WTC11 (cell line): ENCODE measurements around the gene PPP2R1A. TPM values are rescaled to one million over a fixed set of nuclear protein-coding genes. Genes with fewer than 3 reads are reported as not detected.

Source experiments
- ATAC-seq: fragments of 200-7000 bp; cut with Tn5 transposase; 2 replicates; pipeline ENCODE4 v1.10.0; 2021; ENCODE audit warnings: mild to moderate bottlenecking, moderate library complexity
- CTCF ChIA-PET: fragments of 300-600 bp; sonication (Branson Sonifier 250); formaldehyde crosslinking; loops from one replicate; lab custom pipeline; 2021; ENCODE audit warnings: antibody characterized with exemption; lab: Charles Lee
- POLR2A ChIA-PET: fragments of 350-600 bp; sonication (Branson Sonifier 250); formaldehyde crosslinking; loops from one replicate; lab custom pipeline; 2021; ENCODE audit warnings: antibody characterized with exemption; lab: Charles Lee
- DNase-seq: peaks from one replicate; pipeline ENCODE4 v3.0.0; 2021; ENCODE audit warnings: low spot score
- H3K27ac Mint-ChIP-seq: 2 replicates; pipeline ENCODE4 v1.8.0; 2021; ENCODE audit warnings: mixed read lengths
- H3K27me3 Mint-ChIP-seq: 2 replicates; pipeline ENCODE4 v1.8.0; 2021; ENCODE audit warnings: low read depth, mild to moderate bottlenecking, moderate library complexity, mixed read lengths
- H3K36me3 Mint-ChIP-seq: 2 replicates; pipeline ENCODE4 v1.8.0; 2021; ENCODE audit warnings: mixed read lengths
- H3K4me1 Mint-ChIP-seq: 2 replicates; pipeline ENCODE4 v1.8.0; 2022; ENCODE audit warnings: mixed read lengths
- H3K4me3 Mint-ChIP-seq: 2 replicates; pipeline ENCODE4 v1.8.0; 2021; ENCODE audit warnings: mild to moderate bottlenecking, moderate library complexity, mixed read lengths
- H3K9me3 Mint-ChIP-seq: 2 replicates; pipeline ENCODE4 v1.8.0; 2021; ENCODE audit warnings: mixed read lengths
- CREM ChIP-seq: sonication (generic); formaldehyde crosslinking; IDR thresholded peaks from 2 replicates; pipeline ENCODE4 v1.8.1; 2022; ENCODE audit warnings: mild to moderate bottlenecking, missing genetic modification reagents, moderate library complexity
- ESRRA ChIP-seq: sonication (generic); formaldehyde crosslinking; IDR thresholded peaks from 2 replicates; pipeline ENCODE4 v1.8.1; 2022; ENCODE audit warnings: mild to moderate bottlenecking, missing genetic modification reagents, borderline replicate concordance
- HMGA2 ChIP-seq: fragments of 250-450 bp; sonication (Bioruptor Pico); IDR thresholded peaks from 2 replicates; pipeline ENCODE4 v1.4.0; 2021; ENCODE audit warnings: mild to moderate bottlenecking, moderate library complexity
- JUN ChIP-seq: sonication (generic); formaldehyde crosslinking; IDR thresholded peaks from 2 replicates; pipeline ENCODE4 v1.8.0; 2023; ENCODE audit warnings: mild to moderate bottlenecking, missing genetic modification reagents
- KAT7 ChIP-seq: sonication (generic); formaldehyde crosslinking; IDR thresholded peaks from 2 replicates; pipeline ENCODE4 v1.8.1; 2023; ENCODE audit warnings: missing genetic modification reagents, mild to moderate bottlenecking, borderline replicate concordance
- NFE2L1 ChIP-seq: sonication (generic); formaldehyde crosslinking; IDR thresholded peaks from 2 replicates; pipeline ENCODE4 v1.8.1; 2023; ENCODE audit warnings: missing genetic modification reagents
- NFYB ChIP-seq: sonication (generic); formaldehyde crosslinking; conservative IDR thresholded peaks from 2 replicates; pipeline ENCODE4 v1.8.0; 2022; ENCODE audit warnings: low read depth, missing genetic modification reagents
- NR3C1 ChIP-seq: sonication (generic); formaldehyde crosslinking; conservative IDR thresholded peaks from 2 replicates; pipeline ENCODE4 v1.8.1; 2023; ENCODE audit warnings: low read depth, mild to moderate bottlenecking, missing genetic modification reagents
- RELA ChIP-seq: sonication (generic); formaldehyde crosslinking; IDR thresholded peaks from 2 replicates; pipeline ENCODE4 v1.8.1; 2022; ENCODE audit warnings: missing genetic modification reagents, mild to moderate bottlenecking, borderline replicate concordance
- SMAD4 ChIP-seq: sonication (generic); formaldehyde crosslinking; IDR thresholded peaks from 2 replicates; pipeline ENCODE4 v1.8.0; 2022; ENCODE audit warnings: mild to moderate bottlenecking, missing genetic modification reagents
- SP1 ChIP-seq: sonication (generic); formaldehyde crosslinking; conservative IDR thresholded peaks from 2 replicates; pipeline ENCODE4 v1.8.1; 2022; ENCODE audit warnings: missing genetic modification reagents
- TCF7 ChIP-seq: sonication (generic); formaldehyde crosslinking; IDR thresholded peaks from 2 replicates; pipeline ENCODE4 v1.8.0; 2022; ENCODE audit warnings: mild to moderate bottlenecking, low read depth, missing genetic modification reagents, moderate library complexity
- TP53 ChIP-seq: sonication (generic); formaldehyde crosslinking; IDR thresholded peaks from 2 replicates; pipeline ENCODE4 v1.8.1; 2023; ENCODE audit warnings: mild to moderate bottlenecking, missing genetic modification reagents
- USF2 ChIP-seq: sonication (generic); formaldehyde crosslinking; IDR thresholded peaks from 2 replicates; pipeline ENCODE4 v1.8.1; 2023; ENCODE audit warnings: mild to moderate bottlenecking, missing genetic modification reagents, moderate library complexity
- ZNF232 ChIP-seq: sonication (generic); formaldehyde crosslinking; IDR thresholded peaks from 2 replicates; pipeline ENCODE4 v1.8.0; 2022; ENCODE audit warnings: mild to moderate bottlenecking, missing genetic modification reagents
- ZNF416 ChIP-seq: fragments of 250-450 bp; sonication (Bioruptor Pico); IDR thresholded peaks from 2 replicates; pipeline ENCODE4 v1.9.0; 2021; ENCODE audit warnings: mild to moderate bottlenecking, inconsistent platforms
- total RNA-seq: library from RNA; stranded (reverse); gene quantifications from 3 replicates; pipeline ENCODE4 v1.2.3, GENCODE V29; 2021
- TF ChIP-seq, protein P1 (sequence below): sonication (generic); formaldehyde crosslinking; IDR thresholded peaks from 2 replicates; pipeline ENCODE4 v1.8.1; 2022; ENCODE audit warnings: low read depth, missing genetic modification reagents, borderline replicate concordance
- TF ChIP-seq, protein P2 (sequence below): sonication (generic); formaldehyde crosslinking; IDR thresholded peaks from 2 replicates; pipeline ENCODE4 v1.8.1; 2023; ENCODE audit warnings: mild to moderate bottlenecking, missing genetic modification reagents
- TF ChIP-seq, protein P3 (sequence below): fragments of 250-450 bp; sonication (Bioruptor Pico); conservative IDR thresholded peaks from 2 replicates; pipeline ENCODE4 v1.9.0; 2021; ENCODE audit warnings: mild to moderate bottlenecking
- TF ChIP-seq, protein P4 (sequence below): sonication (generic); formaldehyde crosslinking; IDR thresholded peaks from 2 replicates; pipeline ENCODE4 v1.8.0; 2022; ENCODE audit warnings: mild to moderate bottlenecking, missing genetic modification reagents
- TF ChIP-seq, protein P5 (sequence below): fragments of 250-450 bp; sonication (Bioruptor Pico); IDR thresholded peaks from 2 replicates; pipeline ENCODE4 v2.1.2; 2022; ENCODE audit warnings: mild to moderate bottlenecking, moderate library complexity

Gene PPP2R1A
- total RNA-seq, 1 experiment from 2014 or later = 505 TPM

GRCh38 chr19:52227980-52228379 is 38.1 kb downstream of the PPP2R1A start (continued):
- TF ChIP-seq, protein P1, sequence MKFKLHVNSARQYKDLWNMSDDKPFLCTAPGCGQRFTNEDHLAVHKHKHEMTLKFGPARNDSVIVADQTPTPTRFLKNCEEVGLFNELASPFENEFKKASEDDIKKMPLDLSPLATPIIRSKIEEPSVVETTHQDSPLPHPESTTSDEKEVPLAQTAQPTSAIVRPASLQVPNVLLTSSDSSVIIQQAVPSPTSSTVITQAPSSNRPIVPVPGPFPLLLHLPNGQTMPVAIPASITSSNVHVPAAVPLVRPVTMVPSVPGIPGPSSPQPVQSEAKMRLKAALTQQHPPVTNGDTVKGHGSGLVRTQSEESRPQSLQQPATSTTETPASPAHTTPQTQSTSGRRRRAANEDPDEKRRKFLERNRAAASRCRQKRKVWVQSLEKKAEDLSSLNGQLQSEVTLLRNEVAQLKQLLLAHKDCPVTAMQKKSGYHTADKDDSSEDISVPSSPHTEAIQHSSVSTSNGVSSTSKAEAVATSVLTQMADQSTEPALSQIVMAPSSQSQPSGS = no peak
- TF ChIP-seq SMAD4 (no peak), KAT7 (CRISPR knock-in tag) (no peak)

DNA sequence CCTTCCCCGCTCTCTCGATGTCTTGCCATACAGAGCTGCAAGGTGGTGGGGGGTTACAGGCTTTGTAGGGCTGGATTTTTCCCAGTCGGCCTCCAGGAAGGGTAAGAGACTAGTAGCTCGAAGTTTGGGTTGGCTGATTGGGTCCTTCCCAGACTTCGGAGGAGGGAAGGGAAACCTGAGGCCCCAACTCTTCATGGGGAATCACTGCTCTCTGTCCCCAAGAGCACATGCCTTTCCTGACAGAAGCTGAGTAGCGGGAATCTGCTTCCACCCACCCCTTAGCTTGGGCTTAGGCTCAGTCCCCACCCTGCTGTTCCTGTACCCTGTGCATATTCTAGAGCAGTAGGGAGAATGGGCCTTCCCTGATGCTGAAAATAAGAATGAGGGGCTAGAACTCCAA is 39.7 kb downstream of the PPP2R1A start:
- peaks cover 38% of the 10 kb centered on the region for H3K36me3 Mint-ChIP-seq
- POLR2A ChIA-PET = no interaction called here
- DNase-seq (no peak), ATAC-seq (peak; percentile 29; the same call in 1 of the 2 replicates)
- H3K9me3 Mint-ChIP-seq = no peaks in the 10 kb centered on the region
- H3K4me1 Mint-ChIP-seq = no peaks in the 10 kb centered on the region
- CTCF ChIA-PET = interaction anchor here (0.9 to 1.0 kb wide), 2 partner anchors 8 to 40 kb away, joined by 3 read pairs; no protein-coding TSS in a partner anchor
- H3K4me3 Mint-ChIP-seq = no peak overlapping the region
- no peaks in the 10 kb centered on the region for H3K27me3 Mint-ChIP-seq
- TF ChIP-seq CREM (CRISPR knock-in tag) (no peak), NFE2L1 (CRISPR knock-in tag) (no peak), HMGA2 (CRISPR knock-in tag) (no peak), ZNF232 (CRISPR knock-in tag) (no peak), SMAD4 (no peak), JUN (CRISPR knock-in tag) (no peak), USF2 (no peak), ESRRA (no peak), SP1 (CRISPR knock-in tag) (no peak), NR3C1 (CRISPR knock-in tag) (no peak), TCF7 (CRISPR knock-in tag) (no peak), NFYB (CRISPR knock-in tag) (no peak), RELA (CRISPR knock-in tag) (no peak), ZNF416 (CRISPR knock-in tag) (no peak), TP53 (CRISPR knock-in tag) (no peak)
- TF ChIP-seq, protein P2, sequence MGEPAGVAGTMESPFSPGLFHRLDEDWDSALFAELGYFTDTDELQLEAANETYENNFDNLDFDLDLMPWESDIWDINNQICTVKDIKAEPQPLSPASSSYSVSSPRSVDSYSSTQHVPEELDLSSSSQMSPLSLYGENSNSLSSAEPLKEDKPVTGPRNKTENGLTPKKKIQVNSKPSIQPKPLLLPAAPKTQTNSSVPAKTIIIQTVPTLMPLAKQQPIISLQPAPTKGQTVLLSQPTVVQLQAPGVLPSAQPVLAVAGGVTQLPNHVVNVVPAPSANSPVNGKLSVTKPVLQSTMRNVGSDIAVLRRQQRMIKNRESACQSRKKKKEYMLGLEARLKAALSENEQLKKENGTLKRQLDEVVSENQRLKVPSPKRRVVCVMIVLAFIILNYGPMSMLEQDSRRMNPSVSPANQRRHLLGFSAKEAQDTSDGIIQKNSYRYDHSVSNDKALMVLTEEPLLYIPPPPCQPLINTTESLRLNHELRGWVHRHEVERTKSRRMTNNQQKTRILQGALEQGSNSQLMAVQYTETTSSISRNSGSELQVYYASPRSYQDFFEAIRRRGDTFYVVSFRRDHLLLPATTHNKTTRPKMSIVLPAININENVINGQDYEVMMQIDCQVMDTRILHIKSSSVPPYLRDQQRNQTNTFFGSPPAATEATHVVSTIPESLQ (CRISPR knock-in tag) = no peak
- TF ChIP-seq, protein P3, sequence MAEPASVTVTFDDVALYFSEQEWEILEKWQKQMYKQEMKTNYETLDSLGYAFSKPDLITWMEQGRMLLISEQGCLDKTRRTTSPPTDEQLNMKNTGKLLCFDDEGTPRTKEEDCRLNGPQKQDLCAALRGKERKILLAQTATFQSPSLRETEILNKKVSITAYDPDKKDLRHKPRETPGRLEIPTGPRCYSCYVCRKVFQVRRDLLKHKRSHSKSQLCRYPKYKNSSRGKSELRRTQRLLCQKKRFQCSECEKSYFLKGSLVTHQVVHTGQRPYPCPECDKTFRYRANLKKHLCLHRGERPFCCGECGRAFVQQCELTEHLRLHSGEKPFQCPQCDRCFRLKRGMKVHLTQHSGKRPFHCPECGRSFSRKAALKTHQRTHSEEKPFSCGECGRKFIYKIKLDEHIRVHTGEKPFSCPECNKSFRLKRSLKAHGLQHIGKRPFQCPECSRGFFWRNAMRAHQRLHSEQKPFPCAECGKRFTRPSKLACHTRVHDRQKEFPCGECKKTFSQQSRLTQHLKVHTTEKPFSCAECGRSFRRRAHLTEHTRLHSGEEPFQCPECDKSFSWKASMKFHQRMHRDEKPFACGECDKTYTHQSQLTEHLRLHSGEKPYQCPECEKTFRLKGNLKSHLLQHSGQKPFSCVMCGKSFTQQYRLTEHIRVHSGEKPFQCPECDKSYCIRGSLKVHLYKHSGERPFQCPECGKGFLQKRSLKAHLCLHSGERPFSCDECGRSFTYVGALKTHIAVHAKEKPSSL (CRISPR knock-in tag) = no peak
- TF ChIP-seq, protein P4, sequence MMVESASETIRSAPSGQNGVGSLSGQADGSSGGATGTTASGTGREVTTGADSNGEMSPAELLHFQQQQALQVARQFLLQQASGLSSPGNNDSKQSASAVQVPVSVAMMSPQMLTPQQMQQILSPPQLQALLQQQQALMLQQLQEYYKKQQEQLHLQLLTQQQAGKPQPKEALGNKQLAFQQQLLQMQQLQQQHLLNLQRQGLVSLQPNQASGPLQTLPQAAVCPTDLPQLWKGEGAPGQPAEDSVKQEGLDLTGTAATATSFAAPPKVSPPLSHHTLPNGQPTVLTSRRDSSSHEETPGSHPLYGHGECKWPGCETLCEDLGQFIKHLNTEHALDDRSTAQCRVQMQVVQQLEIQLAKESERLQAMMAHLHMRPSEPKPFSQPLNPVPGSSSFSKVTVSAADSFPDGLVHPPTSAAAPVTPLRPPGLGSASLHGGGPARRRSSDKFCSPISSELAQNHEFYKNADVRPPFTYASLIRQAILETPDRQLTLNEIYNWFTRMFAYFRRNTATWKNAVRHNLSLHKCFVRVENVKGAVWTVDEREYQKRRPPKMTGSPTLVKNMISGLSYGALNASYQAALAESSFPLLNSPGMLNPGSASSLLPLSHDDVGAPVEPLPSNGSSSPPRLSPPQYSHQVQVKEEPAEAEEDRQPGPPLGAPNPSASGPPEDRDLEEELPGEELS (CRISPR knock-in tag) = no peak
- TF ChIP-seq, protein P5, sequence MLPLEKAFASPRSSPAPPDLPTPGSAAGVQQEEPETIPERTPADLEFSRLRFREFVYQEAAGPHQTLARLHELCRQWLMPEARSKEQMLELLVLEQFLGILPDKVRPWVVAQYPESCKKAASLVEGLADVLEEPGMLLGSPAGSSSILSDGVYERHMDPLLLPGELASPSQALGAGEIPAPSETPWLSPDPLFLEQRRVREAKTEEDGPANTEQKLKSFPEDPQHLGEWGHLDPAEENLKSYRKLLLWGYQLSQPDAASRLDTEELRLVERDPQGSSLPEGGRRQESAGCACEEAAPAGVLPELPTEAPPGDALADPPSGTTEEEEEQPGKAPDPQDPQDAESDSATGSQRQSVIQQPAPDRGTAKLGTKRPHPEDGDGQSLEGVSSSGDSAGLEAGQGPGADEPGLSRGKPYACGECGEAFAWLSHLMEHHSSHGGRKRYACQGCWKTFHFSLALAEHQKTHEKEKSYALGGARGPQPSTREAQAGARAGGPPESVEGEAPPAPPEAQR = no peak
- no peak overlapping the region for H3K27ac Mint-ChIP-seq
